Stimulated activated memory B cell treated with anti-CD40 and anti-IgM and Interleukin-4, amounts not matched to agents 10 μg/mL and 1 μg/mL and 100 μg/mL, for 72 hours (primary cell): Measurements from ENCODE around the gene ZNF445.
"Not testable (repeated sequence)": the region's sequence is repeated elsewhere in the genome, so short reads cannot be mapped to it uniquely, and the experiment has no call there.

Experiments used
- ATAC-seq: fragments of 150-1000 bp; cut with Tn5 transposase; 2 replicates; pipeline ENCODE4 v1.10.0; 2021
- H3K27ac Mint-ChIP-seq: one replicate; pipeline ENCODE4 v1.8.0; 2022; ENCODE audit warnings: mild to moderate bottlenecking, mixed read lengths
- H3K27me3 Mint-ChIP-seq: one replicate; pipeline ENCODE4 v1.8.0; 2022; ENCODE audit warnings: mixed read lengths
- H3K36me3 Mint-ChIP-seq: one replicate; pipeline ENCODE4 v1.8.0; 2022; ENCODE audit warnings: mixed read lengths
- H3K4me1 Mint-ChIP-seq: one replicate; pipeline ENCODE4 v1.8.0; 2022; ENCODE audit warnings: mixed read lengths
- H3K4me3 Mint-ChIP-seq: one replicate; pipeline ENCODE4 v1.8.0; 2022; ENCODE audit warnings: mild to moderate bottlenecking, moderate library complexity, mixed read lengths
- H3K9me3 Mint-ChIP-seq: one replicate; pipeline ENCODE4 v1.8.0; 2022; ENCODE audit warnings: mixed read lengths

Gene ZNF445

DNA sequence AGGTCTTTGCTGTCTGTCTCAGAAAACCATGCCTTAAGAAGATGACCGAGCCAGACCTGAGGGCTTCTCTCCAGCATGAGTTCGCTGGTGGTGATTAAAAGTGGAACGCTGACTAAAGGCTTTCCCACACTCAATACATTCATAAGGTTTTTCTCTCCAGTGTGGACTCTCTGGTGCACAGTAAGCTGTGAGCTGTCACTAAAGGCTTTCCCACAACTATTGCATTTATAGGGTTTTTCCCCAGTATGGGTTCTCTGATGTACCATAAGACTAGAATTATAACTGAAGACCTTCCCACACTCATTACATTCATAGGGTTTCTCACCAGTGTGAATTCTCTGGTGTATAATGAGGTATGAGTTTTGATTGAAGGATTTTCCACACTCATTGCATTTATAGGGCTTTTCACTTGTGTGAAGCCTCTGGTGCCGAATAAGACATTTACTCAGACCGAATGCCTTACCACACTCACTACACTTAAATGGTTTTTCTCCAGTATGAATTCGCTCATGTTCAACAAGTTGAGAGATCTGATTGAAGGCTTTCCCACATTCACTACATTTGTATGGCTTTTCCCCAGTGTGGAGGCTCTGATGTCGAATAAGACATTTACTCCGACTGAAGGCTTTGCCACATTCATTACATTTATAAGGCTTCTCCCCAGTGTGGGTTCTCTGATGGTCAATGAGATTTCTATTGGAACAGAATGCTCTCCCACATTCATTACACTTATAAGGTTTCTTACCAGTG is 21.9 kb upstream of the ZNF445 start:
- Mint-ChIP-seq H3K36me3 (peaks cover 93% of the 10 kb centered on the region), H3K4me1 (no peaks in the 10 kb centered on the region), H3K27ac (no peak overlapping the region), H3K9me3 (peaks cover 39% of the 10 kb centered on the region), H3K27me3 (no peaks in the 10 kb centered on the region), H3K4me3 (no peak overlapping the region)
- no peak for ATAC-seq

DNA sequence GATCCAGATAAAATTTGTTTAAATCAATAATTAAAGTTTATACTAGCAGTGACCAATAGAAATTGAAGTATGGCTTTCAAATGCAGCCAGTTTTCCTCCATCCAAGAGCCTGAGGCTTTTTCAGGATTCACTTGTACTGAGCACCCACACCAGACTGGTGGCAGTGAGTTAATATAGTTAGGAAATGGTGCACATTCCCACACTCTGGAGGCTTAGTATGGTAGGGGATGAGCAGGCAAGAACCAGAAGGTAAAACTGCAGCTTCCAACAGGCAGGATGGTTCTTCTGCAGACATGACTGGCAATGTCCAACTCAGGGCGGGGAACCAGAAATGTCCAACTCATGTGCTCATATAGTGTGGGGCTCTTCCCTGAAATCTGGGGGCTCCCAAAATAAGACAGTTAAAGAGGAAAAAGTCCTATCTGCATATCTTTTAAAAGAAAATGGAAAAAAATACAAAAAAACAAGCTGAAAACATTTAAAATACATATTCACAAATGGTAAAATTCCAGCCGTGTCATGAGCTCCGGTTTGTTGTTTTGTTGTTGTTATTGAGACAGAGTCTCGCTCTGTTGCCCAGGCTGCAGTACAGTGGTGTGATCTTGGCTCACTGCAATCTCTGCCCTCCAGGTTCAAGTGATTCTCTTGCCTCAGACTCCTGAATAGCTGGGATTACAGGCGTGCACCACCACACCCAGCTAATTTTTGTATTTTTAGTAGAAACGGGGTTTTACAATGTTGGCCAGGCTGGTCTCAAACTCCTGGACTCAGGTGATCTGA is 18.4 kb upstream of the ZNF445 start:
- no peaks in the 10 kb centered on the region for H3K4me1 Mint-ChIP-seq
- peaks cover 24% of the 10 kb centered on the region for H3K9me3 Mint-ChIP-seq
- no peak overlapping the region for H3K27ac Mint-ChIP-seq
- peaks cover 92% of the 10 kb centered on the region for H3K36me3 Mint-ChIP-seq
- no peak overlapping the region for H3K4me3 Mint-ChIP-seq
- ATAC-seq, result no peak
- H3K27me3 Mint-ChIP-seq, result no peaks in the 10 kb centered on the region

DNA sequence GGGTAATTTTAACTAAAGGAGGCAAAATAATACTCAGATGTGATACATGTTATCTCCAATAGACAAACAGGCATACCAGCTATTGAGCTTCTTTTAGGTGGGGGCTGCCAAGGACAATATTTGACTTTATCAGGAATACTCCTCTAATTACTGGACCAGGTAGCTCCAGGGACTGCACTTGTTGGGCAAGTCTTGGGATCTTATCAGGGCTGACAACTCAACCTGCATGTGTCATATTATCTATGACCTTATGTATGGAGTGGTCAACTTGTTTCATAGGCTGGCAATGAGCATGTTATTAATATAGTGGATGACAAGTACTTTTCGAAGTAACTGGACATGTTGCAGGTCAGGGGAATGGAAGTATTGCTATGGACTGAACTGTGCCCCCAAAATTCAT is 15.0 kb upstream of the ZNF445 start:
- H3K36me3 Mint-ChIP-seq, result peaks cover 69% of the 10 kb centered on the region

DNA sequence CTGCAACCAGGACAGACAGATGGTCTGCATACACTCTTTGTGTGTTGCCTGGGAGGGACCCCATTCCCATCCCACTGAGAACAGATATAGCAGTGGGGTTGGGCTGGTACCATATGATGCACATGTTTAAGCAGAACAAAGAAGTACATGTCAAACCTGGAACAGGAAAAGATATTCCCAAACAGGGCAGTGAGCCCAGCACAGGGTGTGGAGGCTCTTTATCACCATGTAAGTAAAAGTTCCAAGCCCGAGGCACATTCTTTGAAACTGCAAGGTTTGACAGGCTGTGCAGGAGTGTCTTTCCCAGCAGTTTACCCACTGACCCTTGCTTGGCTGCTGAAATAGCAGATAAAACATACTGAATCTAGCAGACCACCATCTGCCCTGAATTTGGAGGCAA is 5.3 kb upstream of the ZNF445 start:
- ATAC-seq, result no peak
- no peak overlapping the region for H3K4me3 Mint-ChIP-seq
- peaks cover 3% of the 10 kb centered on the region for H3K4me1 Mint-ChIP-seq
- no peaks in the 10 kb centered on the region for H3K9me3 Mint-ChIP-seq
- H3K27me3 Mint-ChIP-seq, result no peaks in the 10 kb centered on the region
- H3K27ac Mint-ChIP-seq, result no peak overlapping the region
- no peaks in the 10 kb centered on the region for H3K36me3 Mint-ChIP-seq

More for the DNA sequence above, 15.0 kb upstream of the ZNF445 start:
- Mint-ChIP-seq H3K4me1 (no peaks in the 10 kb centered on the region), H3K27me3 (no peaks in the 10 kb centered on the region), H3K9me3 (peaks cover 6% of the 10 kb centered on the region), H3K4me3 (no peak overlapping the region), H3K27ac (no peak overlapping the region)
- no peak for ATAC-seq

DNA sequence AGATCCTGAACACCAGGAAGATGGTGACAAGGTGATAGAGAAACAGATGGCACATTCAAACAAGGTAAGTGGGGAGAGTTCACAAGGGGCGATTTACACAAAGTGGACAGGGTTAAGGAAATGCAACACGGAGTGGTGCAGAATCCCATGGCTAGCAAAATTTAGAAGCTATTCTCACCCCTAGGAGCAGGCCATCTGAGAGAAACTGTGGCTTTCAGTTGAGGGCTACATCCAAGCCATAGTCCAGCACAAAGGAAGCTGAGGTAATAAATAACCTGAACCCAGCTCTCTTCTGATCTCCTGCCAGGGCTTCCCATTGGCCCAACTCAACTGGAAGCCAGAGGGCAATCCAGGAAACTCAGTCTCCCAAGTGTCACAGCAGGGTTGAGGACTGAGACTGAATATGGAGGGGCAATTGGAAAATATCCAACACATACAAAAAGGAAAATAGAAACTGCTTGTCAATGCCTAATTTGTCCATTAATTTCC is 1.2 kb upstream of the ZNF445 start:
- no peaks in the 10 kb centered on the region for H3K9me3 Mint-ChIP-seq
- ATAC-seq, result no peak
- H3K36me3 Mint-ChIP-seq, result no peaks in the 10 kb centered on the region
- H3K4me1 Mint-ChIP-seq, result peaks cover 24% of the 10 kb centered on the region
- no peaks in the 10 kb centered on the region for H3K27me3 Mint-ChIP-seq
- no peak overlapping the region for H3K27ac Mint-ChIP-seq
- no peak overlapping the region for H3K4me3 Mint-ChIP-seq

DNA sequence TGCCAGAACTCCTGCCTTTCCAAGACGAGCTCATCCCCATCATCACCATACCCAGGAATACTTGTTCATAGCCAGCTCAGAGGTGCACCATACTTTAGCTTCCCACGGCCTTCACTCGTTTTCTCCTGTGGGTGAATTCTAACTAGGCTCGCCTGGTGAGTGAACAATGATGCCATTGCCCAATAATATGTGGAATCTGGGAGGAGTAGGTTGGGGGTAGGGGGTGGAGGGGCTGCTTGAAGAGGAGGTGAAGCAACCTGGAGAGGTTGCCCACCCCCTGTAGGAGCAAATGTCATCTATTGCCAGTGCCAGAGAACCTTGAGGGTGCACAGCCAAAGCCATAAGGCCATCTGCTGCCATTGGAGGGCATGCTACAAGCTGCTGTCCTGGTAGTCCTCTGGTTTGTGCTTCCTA is 592 bp upstream of the ZNF445 start:
- peaks cover 29% of the 10 kb centered on the region for H3K4me1 Mint-ChIP-seq
- ATAC-seq, result no peak
- peak overlapping the region; percentile 91 for H3K4me3 Mint-ChIP-seq

DNA sequence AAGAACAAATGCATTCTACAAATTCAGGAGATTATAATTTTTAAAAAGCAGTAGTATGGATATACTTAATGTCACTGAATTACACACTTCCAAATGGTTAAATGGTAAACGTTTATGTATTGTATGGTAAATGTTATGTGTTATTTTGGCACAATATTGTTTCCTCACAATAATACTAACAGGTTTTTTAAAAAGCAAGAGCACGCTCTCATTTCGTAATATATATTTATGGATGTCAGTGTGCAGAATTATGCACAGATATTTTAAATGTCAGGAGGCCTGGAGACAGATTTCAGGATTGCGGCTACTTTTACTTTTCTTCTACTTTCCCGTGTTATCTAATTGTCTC is 533 bp downstream of the ZNF445 start:
- peak overlapping the region; percentile 80 for H3K27ac Mint-ChIP-seq
- H3K27me3 Mint-ChIP-seq, result no peaks in the 10 kb centered on the region
- peak overlapping the region; percentile 91 for H3K4me3 Mint-ChIP-seq
- H3K9me3 Mint-ChIP-seq, result no peaks in the 10 kb centered on the region
- no peak for ATAC-seq
- peaks cover 1% of the 10 kb centered on the region for H3K36me3 Mint-ChIP-seq
- peaks cover 30% of the 10 kb centered on the region for H3K4me1 Mint-ChIP-seq

More for the DNA sequence above, 592 bp upstream of the ZNF445 start:
- H3K9me3 Mint-ChIP-seq, result no peaks in the 10 kb centered on the region
- no peaks in the 10 kb centered on the region for H3K27me3 Mint-ChIP-seq
- H3K36me3 Mint-ChIP-seq, result no peaks in the 10 kb centered on the region
- peak overlapping the region; percentile 80 for H3K27ac Mint-ChIP-seq

DNA sequence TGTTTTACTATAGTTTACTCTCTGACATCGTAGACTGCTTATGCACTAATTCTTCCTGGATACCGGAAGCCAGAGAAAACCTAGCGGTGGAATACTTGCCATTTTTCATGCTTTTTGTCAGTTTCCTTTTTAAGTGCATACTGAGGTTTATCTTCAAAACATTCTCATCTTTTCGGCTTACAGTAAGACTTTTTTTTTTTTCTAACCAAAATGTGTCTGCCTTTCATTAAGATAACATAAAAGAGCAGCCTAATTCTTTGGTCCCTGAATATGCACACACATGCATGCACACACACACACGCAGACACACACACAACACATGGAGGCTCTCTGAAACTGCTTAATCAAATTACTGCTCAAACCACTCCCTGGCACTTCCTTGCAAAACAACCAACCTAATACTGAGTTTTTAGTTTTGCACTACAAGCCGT is 1.3 kb downstream of the ZNF445 start:
- H3K4me3 Mint-ChIP-seq, result peak overlapping the region; percentile 91
- no peaks in the 10 kb centered on the region for H3K9me3 Mint-ChIP-seq
- ATAC-seq, result no peak
- peaks cover 37% of the 10 kb centered on the region for H3K4me1 Mint-ChIP-seq
- no peaks in the 10 kb centered on the region for H3K27me3 Mint-ChIP-seq
- peaks cover 7% of the 10 kb centered on the region for H3K36me3 Mint-ChIP-seq
- H3K27ac Mint-ChIP-seq, result peak overlapping the region; percentile 80

DNA sequence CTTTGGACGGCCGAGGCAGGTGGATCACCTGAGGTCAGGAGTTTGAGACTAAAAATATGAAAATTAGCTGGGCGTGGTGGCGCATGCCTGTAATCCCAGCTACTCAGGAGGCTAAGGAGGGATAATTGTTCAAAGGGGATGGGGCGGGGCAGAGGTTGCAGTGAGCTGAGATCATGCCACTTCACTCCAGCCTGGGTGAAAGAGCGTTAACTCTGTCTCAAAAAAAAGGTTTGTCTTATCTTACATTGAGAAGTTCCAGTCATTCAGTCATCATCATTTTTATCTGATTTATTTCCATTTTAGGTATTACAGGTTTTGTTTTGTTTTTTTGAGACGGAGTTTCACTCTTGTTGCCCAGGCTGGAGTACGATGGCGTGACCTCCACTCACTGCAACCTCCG is 2.6 kb downstream of the ZNF445 start:
- H3K27ac Mint-ChIP-seq, H3K4me3 Mint-ChIP-seq, H3K9me3 Mint-ChIP-seq, ATAC-seq, H3K27me3 Mint-ChIP-seq: not testable (repeated sequence)
- peaks cover 16% of the 10 kb centered on the region for H3K36me3 Mint-ChIP-seq
- H3K4me1 Mint-ChIP-seq, result peaks cover 43% of the 10 kb centered on the region

DNA sequence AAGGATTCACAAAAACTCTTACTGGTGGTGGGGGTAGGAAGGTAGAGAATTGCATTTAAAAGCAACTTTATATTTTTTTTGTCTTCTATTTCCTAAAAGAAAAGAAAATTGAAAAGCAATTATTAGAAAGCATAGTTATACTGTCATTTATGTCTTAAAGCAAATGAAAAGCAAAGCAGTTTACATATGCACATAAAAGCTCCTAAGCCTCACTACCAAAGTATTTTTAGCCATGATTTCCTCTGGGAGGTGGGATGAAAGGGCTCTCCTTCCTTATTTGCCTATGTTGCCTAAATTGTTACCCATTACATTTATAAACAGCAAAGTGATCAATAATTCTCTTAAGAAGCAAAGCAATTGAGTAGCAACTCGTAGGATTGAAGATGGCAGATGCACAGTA is 7.0 kb downstream of the ZNF445 start:
- no peak overlapping the region for H3K27ac Mint-ChIP-seq
- no peak for ATAC-seq
- H3K4me3 Mint-ChIP-seq, result no peak overlapping the region

DNA sequence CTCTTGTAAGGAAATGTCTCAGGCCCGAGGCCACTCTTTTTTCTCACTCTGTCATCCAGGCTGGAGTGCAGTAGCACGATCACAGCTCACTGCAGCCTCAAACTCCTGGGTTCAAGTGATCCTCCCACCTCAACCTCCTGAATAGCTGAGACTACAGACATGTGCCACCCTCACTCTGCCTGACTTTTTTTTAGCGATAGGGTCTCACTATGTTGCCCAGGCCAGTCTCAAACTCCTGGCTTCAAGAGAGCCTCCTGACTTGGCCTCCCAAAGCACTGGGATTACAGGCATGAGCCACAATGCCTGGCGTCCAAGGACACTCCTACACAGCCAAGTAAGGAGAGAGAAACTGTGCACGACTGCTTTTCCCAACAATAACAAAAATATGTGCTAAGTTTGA is 7.6 kb downstream of the ZNF445 start:
- no peaks in the 10 kb centered on the region for H3K9me3 Mint-ChIP-seq
- no peak for ATAC-seq
- no peak overlapping the region for H3K27ac Mint-ChIP-seq
- peaks cover 35% of the 10 kb centered on the region for H3K36me3 Mint-ChIP-seq
- no peak overlapping the region for H3K4me3 Mint-ChIP-seq
- H3K27me3 Mint-ChIP-seq, result no peaks in the 10 kb centered on the region
- peaks cover 28% of the 10 kb centered on the region for H3K4me1 Mint-ChIP-seq

More for the DNA sequence above, 7.0 kb downstream of the ZNF445 start:
- Mint-ChIP-seq H3K27me3 (no peaks in the 10 kb centered on the region), H3K4me1 (peaks cover 28% of the 10 kb centered on the region), H3K36me3 (peaks cover 29% of the 10 kb centered on the region), H3K9me3 (no peaks in the 10 kb centered on the region)

DNA sequence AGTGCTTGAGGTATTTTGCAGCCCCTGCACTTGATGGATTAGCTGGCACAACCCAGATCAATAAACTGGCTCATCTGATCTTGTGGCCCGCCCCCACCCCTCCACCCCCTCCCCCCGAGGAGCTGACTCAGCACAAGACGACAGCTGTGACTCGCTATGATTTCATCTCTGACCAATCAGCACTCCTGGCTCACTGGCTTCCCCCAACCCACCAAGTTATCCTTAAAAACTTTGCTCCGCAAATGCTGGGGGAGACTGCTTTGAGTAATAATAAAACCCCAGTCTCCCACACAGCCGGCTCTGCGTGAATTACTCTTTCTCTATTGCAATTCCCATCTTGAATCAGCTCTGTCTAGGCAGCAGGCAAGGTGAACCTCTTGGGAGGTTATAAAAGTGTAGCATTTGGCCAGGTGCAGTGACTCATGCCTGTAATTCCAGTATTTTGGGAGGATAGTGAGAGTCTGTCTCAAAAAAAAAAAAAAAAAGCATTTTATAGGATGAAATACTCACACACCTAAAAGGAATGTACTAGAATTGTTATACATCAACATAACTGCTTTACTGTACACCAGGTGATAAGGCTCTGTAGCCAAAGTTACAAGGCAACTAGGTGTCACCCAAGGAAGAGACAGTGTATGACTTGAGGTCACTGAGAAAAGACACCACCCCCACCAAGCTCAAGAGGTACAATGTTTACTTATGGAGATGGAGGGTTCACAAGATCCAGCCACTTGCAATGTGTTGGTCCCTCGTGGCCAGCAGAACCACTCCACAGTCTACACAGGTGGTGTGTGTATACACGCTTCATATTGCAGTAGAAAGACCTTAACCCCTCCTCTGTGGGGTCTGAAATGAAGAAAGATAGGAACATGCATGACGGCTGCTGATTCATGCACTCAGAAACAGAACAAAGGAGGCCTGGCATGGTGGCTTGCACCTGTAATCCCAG is 8.6 kb downstream of the ZNF445 start:
- H3K27ac Mint-ChIP-seq, result no peak overlapping the region
- peaks cover 36% of the 10 kb centered on the region for H3K36me3 Mint-ChIP-seq

DNA sequence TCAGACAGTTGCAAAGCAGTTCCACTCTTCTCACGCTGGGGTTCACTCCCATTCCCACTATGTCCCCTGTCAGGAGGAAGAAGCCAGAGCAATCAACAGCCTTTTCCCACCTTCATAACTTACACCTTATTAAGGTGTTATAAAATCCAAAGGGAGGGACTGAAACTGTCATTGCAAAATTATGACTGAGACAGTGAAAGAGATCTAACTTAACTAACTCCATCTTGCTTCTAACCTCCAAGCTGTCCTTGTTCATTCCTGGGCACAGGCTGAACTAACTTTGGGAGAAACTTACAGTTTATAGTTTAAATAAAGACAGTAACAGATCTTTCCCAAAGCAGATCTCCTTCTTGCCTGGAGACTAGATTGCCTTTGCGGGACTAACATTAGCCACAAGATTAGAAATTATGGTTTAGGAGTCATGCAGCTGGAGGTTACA is 9.4 kb downstream of the ZNF445 start:
- ATAC-seq, H3K27me3 Mint-ChIP-seq, H3K9me3 Mint-ChIP-seq, H3K4me3 Mint-ChIP-seq, H3K27ac Mint-ChIP-seq: not testable (repeated sequence)
- Mint-ChIP-seq H3K4me1 (peaks cover 15% of the 10 kb centered on the region), H3K36me3 (peaks cover 43% of the 10 kb centered on the region)

More for the DNA sequence above, 8.6 kb downstream of the ZNF445 start:
- Mint-ChIP-seq H3K4me3 (no peak overlapping the region), H3K27me3 (no peaks in the 10 kb centered on the region), H3K4me1 (peaks cover 22% of the 10 kb centered on the region), H3K9me3 (no peaks in the 10 kb centered on the region)
- no peak for ATAC-seq

DNA sequence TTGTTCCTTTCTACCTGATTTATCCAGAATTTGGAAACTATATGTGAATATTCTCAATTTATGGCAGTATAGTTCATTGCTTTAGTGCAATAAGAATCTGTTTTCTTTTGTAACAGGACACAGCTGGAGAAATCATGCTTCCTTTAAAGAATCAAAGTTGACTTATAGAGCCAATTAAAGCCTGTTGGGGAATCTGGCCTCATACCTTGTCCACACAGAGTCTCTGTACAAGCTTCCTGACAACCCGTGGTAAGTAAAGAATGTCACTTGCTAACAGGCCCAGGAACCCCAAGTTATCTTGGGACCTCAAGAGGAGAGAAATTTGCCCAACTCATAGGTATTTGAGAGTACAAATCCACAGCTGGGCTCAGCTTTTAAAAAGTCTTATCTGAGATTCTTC is 10.2 kb downstream of the ZNF445 start:
- no peaks in the 10 kb centered on the region for H3K9me3 Mint-ChIP-seq
- no peaks in the 10 kb centered on the region for H3K27me3 Mint-ChIP-seq
- H3K4me1 Mint-ChIP-seq, result peaks cover 15% of the 10 kb centered on the region
- ATAC-seq, result no peak
- H3K36me3 Mint-ChIP-seq, result peaks cover 51% of the 10 kb centered on the region
- H3K4me3 Mint-ChIP-seq, result no peak overlapping the region
- no peak overlapping the region for H3K27ac Mint-ChIP-seq

DNA sequence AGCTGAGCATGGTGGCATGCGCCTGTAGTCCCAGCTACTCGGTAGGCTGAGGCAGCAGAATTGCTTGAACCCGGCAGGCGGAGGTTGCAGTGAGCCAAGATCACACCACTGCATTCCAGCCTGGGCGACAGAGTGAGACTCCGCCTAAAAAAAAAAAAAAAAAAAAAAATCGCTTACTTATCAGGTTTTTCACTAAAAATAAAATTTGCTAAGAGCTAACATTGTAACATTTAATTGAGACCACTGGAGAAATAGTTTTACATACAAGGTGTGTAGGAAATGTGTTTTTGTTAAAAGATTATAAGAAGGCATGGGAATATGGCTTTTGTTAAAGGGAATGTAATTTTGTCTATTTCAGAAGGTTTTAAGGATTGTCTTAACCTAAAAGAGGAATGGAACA is 12.6 kb downstream of the ZNF445 start:
- Mint-ChIP-seq H3K9me3 (peaks cover 13% of the 10 kb centered on the region), H3K36me3 (peaks cover 59% of the 10 kb centered on the region)
- ATAC-seq, H3K4me1 Mint-ChIP-seq, H3K27me3 Mint-ChIP-seq, H3K4me3 Mint-ChIP-seq, H3K27ac Mint-ChIP-seq: not testable (repeated sequence)
